ENCODE data around the gene ECSIT.

GRCh38 chr19:11558881-11559828, 30.2 kb upstream of the ECSIT start, which contains the start of gene ELOF1:
- TF ChIP-seq, protein P1, sequence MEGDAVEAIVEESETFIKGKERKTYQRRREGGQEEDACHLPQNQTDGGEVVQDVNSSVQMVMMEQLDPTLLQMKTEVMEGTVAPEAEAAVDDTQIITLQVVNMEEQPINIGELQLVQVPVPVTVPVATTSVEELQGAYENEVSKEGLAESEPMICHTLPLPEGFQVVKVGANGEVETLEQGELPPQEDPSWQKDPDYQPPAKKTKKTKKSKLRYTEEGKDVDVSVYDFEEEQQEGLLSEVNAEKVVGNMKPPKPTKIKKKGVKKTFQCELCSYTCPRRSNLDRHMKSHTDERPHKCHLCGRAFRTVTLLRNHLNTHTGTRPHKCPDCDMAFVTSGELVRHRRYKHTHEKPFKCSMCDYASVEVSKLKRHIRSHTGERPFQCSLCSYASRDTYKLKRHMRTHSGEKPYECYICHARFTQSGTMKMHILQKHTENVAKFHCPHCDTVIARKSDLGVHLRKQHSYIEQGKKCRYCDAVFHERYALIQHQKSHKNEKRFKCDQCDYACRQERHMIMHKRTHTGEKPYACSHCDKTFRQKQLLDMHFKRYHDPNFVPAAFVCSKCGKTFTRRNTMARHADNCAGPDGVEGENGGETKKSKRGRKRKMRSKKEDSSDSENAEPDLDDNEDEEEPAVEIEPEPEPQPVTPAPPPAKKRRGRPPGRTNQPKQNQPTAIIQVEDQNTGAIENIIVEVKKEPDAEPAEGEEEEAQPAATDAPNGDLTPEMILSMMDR (IDR thresholded peaks at IDR 0.05) = no peak
- no peak for TF ChIP-seq POLR2A (IDR thresholded peaks at IDR 0.05)
